ENCODE data around the gene CORO7.

The CORO7 gene

DNA sequence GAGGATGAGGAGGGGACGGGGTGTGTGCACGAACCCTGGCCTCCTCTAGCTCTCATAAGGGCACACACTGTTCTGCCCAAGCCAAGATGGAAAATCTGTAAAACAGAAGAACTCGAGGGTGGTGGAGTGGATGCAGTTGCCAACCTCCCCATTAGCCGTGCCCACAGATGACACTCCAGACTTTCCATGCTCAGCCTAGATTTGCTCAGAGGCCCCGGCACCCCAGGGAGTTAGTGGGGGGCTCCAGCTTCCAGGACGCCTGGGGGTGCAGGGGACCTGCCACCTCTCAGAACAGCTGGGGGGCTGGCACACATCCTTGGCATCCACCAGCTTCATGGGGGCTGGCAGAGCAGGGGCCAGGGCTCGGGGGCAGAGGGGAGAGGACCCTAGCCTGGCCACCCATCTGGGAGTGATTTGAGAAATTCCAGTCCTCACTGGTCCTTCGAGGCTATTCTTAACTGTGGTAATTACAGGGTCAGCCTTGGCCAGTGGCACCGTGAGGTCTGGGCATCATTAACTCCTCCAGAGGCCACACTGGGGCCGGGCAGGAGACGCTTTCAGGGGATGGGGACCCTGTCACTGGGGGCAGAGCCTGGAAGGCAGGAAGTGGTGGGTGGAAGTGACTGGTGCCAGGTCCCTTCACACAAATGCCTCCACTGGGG is 30.5 kb downstream of the CORO7 start:
- Histone ChIP-seq H3K36me3 (no peaks in the 10 kb centered on the region), H3K27ac (no peak overlapping the region)

DNA sequence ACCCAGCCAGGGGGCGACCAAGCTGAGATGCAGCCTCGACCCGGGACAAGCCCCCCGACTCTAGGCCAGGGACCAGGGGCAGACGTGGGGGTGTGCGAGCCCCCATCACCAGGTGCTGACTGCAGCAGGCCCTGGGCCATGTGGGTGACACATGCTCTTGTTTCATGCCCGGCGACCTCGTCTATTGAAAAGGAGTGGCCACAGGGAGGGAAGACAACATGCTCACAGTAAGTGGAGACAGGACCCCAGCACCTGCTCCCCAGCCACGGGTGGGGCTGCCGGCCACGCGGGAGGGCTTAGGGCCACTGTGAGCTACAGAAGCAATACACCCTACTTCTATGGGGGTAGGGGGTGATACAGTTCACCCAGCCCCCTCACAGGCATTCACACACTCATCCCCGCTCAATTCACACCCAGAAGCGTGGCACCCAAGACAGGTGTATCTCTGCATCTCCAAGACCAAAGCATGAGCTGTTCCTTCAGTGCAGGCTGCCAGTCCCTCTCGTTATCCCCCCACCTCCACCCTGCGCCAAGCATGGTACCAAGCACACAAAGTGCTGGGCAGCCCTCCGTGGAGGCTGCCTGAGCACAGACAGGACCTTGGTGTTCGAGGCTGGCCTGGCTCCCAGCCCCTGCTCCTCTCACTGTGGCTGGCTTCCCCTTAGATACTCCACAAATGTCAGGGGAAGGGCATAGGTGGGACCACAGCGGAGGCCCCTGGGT is 31.2 kb downstream of the CORO7 start:
- TF ChIP-seq, protein P1, sequence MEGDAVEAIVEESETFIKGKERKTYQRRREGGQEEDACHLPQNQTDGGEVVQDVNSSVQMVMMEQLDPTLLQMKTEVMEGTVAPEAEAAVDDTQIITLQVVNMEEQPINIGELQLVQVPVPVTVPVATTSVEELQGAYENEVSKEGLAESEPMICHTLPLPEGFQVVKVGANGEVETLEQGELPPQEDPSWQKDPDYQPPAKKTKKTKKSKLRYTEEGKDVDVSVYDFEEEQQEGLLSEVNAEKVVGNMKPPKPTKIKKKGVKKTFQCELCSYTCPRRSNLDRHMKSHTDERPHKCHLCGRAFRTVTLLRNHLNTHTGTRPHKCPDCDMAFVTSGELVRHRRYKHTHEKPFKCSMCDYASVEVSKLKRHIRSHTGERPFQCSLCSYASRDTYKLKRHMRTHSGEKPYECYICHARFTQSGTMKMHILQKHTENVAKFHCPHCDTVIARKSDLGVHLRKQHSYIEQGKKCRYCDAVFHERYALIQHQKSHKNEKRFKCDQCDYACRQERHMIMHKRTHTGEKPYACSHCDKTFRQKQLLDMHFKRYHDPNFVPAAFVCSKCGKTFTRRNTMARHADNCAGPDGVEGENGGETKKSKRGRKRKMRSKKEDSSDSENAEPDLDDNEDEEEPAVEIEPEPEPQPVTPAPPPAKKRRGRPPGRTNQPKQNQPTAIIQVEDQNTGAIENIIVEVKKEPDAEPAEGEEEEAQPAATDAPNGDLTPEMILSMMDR (IDR thresholded peaks at IDR 0.05; ENCODE audit: low read depth, low read length): no peak
- H3K4me3 ChIP-seq (ENCODE audit: low read depth, low read length): no peak overlapping the region
- no peaks in the 10 kb centered on the region for H3K36me3 ChIP-seq
- no peaks in the 10 kb centered on the region for H3K27me3 ChIP-seq (ENCODE audit: insufficient read depth, low read depth, severe bottlenecking)
- no peak overlapping the region for H3K27ac ChIP-seq
- no peaks in the 10 kb centered on the region for H3K9me3 ChIP-seq (ENCODE audit: severe bottlenecking)
- no peak for DNase-seq

More for the DNA sequence above, 30.5 kb downstream of the CORO7 start:
- H3K27me3 ChIP-seq (ENCODE audit: insufficient read depth, low read depth, severe bottlenecking): no peaks in the 10 kb centered on the region
- no peaks in the 10 kb centered on the region for H3K9me3 ChIP-seq (ENCODE audit: severe bottlenecking)
- TF ChIP-seq, protein P1 (IDR thresholded peaks at IDR 0.05; ENCODE audit: low read depth, low read length): no peak
- no peak for DNase-seq
- H3K4me3 ChIP-seq (ENCODE audit: low read depth, low read length): no peak overlapping the region

GRCh38 chr16:4384509-4384942 is 31.9 kb downstream of the CORO7 start:
- no peak overlapping the region for H3K4me3 ChIP-seq (ENCODE audit: low read depth, low read length)
- no peak for DNase-seq
- TF ChIP-seq, protein P1 (IDR thresholded peaks at IDR 0.05; ENCODE audit: low read depth, low read length): no peak
- H3K36me3 ChIP-seq: no peaks in the 10 kb centered on the region
- no peak overlapping the region for H3K27ac ChIP-seq
- no peaks in the 10 kb centered on the region for H3K27me3 ChIP-seq (ENCODE audit: insufficient read depth, low read depth, severe bottlenecking)
- H3K9me3 ChIP-seq (ENCODE audit: severe bottlenecking): no peaks in the 10 kb centered on the region

DNA sequence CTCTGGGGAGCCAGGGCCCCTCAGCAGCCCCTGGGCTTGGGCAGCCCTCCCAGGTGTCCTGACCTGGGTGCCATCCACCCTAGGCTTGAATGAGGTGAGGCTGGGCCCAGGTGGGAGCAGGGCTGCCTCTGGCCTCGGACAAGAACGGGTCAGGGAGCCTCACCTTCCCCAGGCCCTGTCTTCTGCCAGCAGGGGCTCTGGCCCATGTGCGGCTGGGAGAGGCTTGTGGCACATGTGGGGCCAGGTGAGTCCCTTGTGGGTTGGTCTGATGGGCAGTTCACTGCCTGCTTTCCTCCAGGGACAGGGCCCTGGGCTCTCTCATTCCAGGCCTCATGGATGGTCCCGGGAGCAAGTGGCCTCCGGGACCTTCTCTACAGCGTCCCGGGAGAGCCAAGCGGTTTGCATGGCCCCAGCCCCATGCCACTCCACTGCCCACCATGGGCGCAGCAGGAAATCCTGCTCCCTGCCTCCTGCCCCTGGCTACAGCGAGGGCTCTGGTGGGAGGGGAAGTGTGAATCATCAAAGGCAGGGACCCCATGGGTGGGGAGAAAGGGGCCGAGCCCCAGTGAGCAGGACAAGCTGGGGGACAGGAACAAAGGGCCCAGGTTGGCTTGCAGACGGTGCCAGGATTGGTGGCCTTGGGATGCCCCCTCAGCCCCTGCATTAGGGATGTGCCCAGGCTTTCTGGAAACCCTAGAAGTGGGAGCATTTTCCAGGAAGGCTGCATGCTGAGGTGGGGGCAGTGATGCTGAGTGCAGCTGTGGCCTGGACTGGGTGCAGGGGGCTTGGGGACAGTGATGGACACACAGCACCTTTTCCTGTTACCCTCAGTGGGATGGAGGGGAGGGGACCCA is 32.6 kb downstream of the CORO7 start:
- H3K27ac ChIP-seq: no peak overlapping the region
- H3K9me3 ChIP-seq (ENCODE audit: severe bottlenecking): no peaks in the 10 kb centered on the region
- H3K36me3 ChIP-seq: no peaks in the 10 kb centered on the region
- H3K4me3 ChIP-seq (ENCODE audit: low read depth, low read length): no peak overlapping the region
- H3K27me3 ChIP-seq (ENCODE audit: insufficient read depth, low read depth, severe bottlenecking): no peaks in the 10 kb centered on the region
- TF ChIP-seq, protein P1 (IDR thresholded peaks at IDR 0.05; ENCODE audit: low read depth, low read length): no peak
- no peak for DNase-seq

DNA sequence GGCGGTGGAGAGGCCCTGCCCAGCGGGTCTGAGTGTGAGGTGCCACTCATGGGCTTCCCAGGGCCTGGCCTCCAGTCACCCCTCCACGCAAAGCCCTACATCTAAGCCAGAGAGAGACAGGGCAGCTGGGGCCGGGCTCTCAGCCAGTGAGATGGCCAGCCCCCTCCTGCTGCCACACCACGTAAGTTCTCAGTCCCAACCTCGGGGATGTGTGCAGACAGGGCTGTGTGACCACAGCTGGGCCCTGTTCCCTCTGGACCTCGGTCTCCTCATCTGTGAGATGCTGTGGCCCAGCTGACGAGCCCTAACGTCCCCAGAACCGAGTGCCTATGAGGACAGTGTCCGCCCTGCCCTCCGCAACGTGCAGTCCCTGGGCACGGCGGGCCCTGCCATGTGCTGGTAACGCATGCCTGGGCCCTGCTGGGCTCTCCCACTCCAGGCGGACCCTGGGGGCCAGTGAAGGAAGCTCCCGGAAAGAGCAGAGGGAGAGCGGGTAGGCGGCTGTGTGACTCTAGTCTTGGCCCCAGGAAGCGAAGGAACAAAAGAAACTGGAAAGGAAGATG is 33.5 kb downstream of the CORO7 start:
- TF ChIP-seq, protein P1 (IDR thresholded peaks at IDR 0.05; ENCODE audit: low read depth, low read length): no peak
- no peak overlapping the region; the same call in 1 of the 2 replicates for H3K27ac ChIP-seq

More for the DNA sequence above, 33.5 kb downstream of the CORO7 start:
- Histone ChIP-seq H3K9me3 (ENCODE audit: severe bottlenecking) (no peaks in the 10 kb centered on the region), H3K27me3 (ENCODE audit: insufficient read depth, low read depth, severe bottlenecking) (no peaks in the 10 kb centered on the region), H3K36me3 (no peaks in the 10 kb centered on the region), H3K4me3 (ENCODE audit: low read depth, low read length) (no peak overlapping the region)
- peak; percentile 45 for DNase-seq
